ENCODE measurements around the gene AGK. TPM values are rescaled to one million over a fixed set of nuclear protein-coding genes. Genes with fewer than 3 reads are reported as not detected.
"Not testable (repeated sequence)": the region's sequence is repeated elsewhere in the genome, so short reads cannot be mapped to it uniquely, and the experiment has no call there.

AGK gene
- total RNA-seq, 1 donor from 2014 or later, result 18.8 TPM

DNA sequence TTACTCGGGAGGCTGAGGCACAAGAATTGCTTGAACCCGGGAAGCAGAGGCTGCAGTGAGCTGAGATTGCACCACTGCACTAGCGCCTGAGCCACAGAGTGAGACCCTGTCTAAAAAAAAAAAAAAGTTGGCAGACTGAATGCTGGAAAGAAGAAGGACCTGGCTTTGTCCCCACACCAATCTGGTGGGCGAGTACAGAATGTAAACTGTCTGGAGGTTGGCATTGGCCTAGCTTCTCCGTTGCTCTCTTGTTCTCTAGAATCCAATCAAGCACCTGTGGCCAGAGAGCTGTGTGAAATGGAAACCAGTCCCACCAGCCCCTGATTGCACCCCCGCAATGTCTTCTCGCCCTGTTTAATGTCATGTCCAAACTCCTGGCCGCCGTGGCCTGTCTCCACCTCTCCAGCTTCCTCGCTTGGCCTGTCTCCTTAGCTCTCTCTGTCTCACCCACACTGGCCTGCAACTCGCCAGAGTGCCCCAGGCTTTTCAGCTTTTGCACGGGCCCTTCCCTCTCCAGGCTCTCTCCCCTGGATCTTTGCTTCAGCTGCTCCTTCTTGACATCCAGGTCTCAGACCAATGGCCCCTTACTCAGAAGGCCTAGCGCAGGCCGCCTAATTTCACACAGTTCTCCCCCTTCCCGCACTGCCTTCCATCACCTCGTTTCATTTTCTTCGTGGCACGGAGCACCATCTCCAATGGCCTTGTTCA, 670 bp upstream of the AGK start:
- no peaks in the 10 kb centered on the region for H3K9me3 ChIP-seq (ENCODE audit: control insufficient read depth in 3 of 3, low read length in 3 of 3)
- H3K27ac ChIP-seq (ENCODE audit: low read depth, low read length), result peak overlapping the region; percentile 64
- peak overlapping the region; percentile 87 to 91 (median 90) for H3K4me3 ChIP-seq (ENCODE audit: low read length in 3 of 3)
- H3K4me1 ChIP-seq (ENCODE audit: control insufficient read depth in 3 of 3, insufficient read depth in 3 of 3, low read length in 3 of 3), result peaks cover 10 to 27% (median 12%) of the 10 kb centered on the region in 3 donors
- H3K36me3 ChIP-seq (ENCODE audit: control insufficient read depth in 3 of 3, insufficient read depth in 3 of 3, low read length in 3 of 3), result peaks cover 0 to 5% (median 2%) of the 10 kb centered on the region in 3 donors
- H3K27me3 ChIP-seq (ENCODE audit: control insufficient read depth in 3 of 3, insufficient read depth in 3 of 3, low read length in 3 of 3), result no peaks in the 10 kb centered on the region
- peak overlapping the region; percentile 75 to 91 (median 84) for H3K9ac ChIP-seq (ENCODE audit: low read depth in 1 of 3, low read length in 3 of 3)

DNA sequence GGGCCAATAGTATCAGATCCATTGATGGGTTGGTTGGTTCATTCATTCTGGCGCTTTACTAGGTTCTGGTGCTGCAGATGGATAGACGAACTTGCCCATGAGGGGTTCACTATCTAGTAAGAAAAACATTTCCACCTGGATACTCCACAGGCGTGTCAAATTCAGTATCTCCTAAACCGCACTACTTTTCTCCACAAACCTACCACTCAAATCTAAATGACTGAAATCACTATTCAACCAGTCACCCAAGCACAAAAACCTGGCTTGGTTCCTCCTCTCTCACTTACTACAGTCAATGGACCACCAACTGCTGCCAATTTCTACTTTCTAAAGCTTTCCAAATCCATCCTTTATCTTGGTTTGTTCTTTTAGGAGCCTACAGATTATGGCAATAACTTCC, 572 bp downstream of the AGK start:
- peaks cover 10 to 27% (median 12%) of the 10 kb centered on the region in 3 donors for H3K4me1 ChIP-seq (ENCODE audit: control insufficient read depth in 3 of 3, insufficient read depth in 3 of 3, low read length in 3 of 3)
- peaks cover 2 to 10% (median 6%) of the 10 kb centered on the region in 3 donors for H3K36me3 ChIP-seq (ENCODE audit: control insufficient read depth in 3 of 3, insufficient read depth in 3 of 3, low read length in 3 of 3)
- H3K9me3 ChIP-seq (ENCODE audit: control insufficient read depth in 3 of 3, low read length in 3 of 3), result no peaks in the 10 kb centered on the region
- H3K4me3 ChIP-seq (ENCODE audit: low read length in 3 of 3), result peak overlapping the region; percentile 87 to 91 (median 90)
- H3K27ac ChIP-seq (ENCODE audit: low read depth, low read length), result peak overlapping the region; percentile 64
- no peaks in the 10 kb centered on the region for H3K27me3 ChIP-seq (ENCODE audit: control insufficient read depth in 3 of 3, insufficient read depth in 3 of 3, low read length in 3 of 3)
- peak overlapping the region; percentile 84 to 91 (median 85) for H3K9ac ChIP-seq (ENCODE audit: low read depth in 1 of 3, low read length in 3 of 3)

GRCh38 chr7:141557360-141557759, 6.2 kb downstream of the AGK start:
- H3K27me3 ChIP-seq (ENCODE audit: control insufficient read depth in 3 of 3, insufficient read depth in 3 of 3, low read length in 3 of 3), result no peaks in the 10 kb centered on the region
- H3K27ac ChIP-seq (ENCODE audit: low read depth, low read length), result no peak overlapping the region
- peaks cover 0 to 16% (median 5%) of the 10 kb centered on the region in 3 donors for H3K4me1 ChIP-seq (ENCODE audit: control insufficient read depth in 3 of 3, insufficient read depth in 3 of 3, low read length in 3 of 3)
- no peak overlapping the region for H3K9ac ChIP-seq (ENCODE audit: low read depth in 1 of 3, low read length in 3 of 3)
- peaks cover 2 to 18% (median 6%) of the 10 kb centered on the region in 3 donors for H3K36me3 ChIP-seq (ENCODE audit: control insufficient read depth in 3 of 3, insufficient read depth in 3 of 3, low read length in 3 of 3)
- H3K4me3 ChIP-seq (ENCODE audit: low read length in 3 of 3), result no peak overlapping the region
- H3K9me3 ChIP-seq (ENCODE audit: control insufficient read depth in 3 of 3, low read length in 3 of 3), result no peaks in the 10 kb centered on the region

DNA sequence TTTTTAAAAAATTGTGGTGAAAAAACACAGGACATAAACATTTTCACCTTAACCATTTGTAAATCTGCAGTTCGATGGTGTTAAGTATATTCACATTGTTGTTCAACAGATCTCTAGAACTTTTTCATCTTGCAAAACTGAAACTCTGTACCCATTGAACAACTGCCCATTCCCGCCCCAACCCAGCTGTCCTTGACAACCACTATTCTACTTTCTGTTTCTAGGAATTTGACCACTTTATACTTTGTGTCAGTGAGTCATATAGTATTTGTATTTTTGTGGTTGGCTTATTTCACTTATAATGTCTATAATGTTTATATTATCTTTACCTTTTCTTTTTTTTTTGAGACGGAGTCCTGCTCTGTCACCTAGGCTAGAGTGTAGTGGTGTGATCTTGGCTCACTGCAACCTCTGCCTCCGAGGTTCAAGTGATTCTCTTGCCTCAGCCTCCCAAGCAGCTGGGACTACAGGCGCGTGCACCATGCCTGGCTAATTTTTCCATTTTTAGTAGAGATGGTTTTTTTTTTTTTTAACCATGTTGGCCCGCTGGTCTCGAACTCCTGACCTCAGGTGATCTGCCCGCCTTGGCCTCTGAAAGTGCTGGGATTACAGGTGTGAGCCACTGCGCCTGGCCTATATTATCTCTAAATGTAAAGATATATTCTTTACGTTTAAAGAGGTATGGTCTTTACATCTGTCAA, 6.8 kb downstream of the AGK start:
- H3K4me3 ChIP-seq (ENCODE audit: low read length in 3 of 3); H3K9ac ChIP-seq (ENCODE audit: low read depth in 1 of 3, low read length in 3 of 3): not testable (repeated sequence)
- peak overlapping the region; percentile 65 for H3K27ac ChIP-seq (ENCODE audit: low read depth, low read length)

GRCh38 chr7:141558544-141559183, 7.5 kb downstream of the AGK start:
- peaks cover 0 to 11% (median 4%) of the 10 kb centered on the region in 3 donors for H3K4me1 ChIP-seq (ENCODE audit: control insufficient read depth in 3 of 3, insufficient read depth in 3 of 3, low read length in 3 of 3)
- peak overlapping the region; percentile 65 for H3K27ac ChIP-seq (ENCODE audit: low read depth, low read length)
- H3K4me3 ChIP-seq (ENCODE audit: low read length in 3 of 3), result no peak overlapping the region
- H3K36me3 ChIP-seq (ENCODE audit: control insufficient read depth in 3 of 3, insufficient read depth in 3 of 3, low read length in 3 of 3), result peaks cover 2 to 18% (median 4%) of the 10 kb centered on the region in 3 donors
- H3K9me3 ChIP-seq (ENCODE audit: control insufficient read depth in 3 of 3, low read length in 3 of 3), result no peaks in the 10 kb centered on the region
- no peaks in the 10 kb centered on the region for H3K27me3 ChIP-seq (ENCODE audit: control insufficient read depth in 3 of 3, insufficient read depth in 3 of 3, low read length in 3 of 3)
- H3K9ac ChIP-seq (ENCODE audit: low read depth in 1 of 3, low read length in 3 of 3), result no peak overlapping the region

More for the DNA sequence above, 6.8 kb downstream of the AGK start:
- H3K36me3 ChIP-seq (ENCODE audit: control insufficient read depth in 3 of 3, insufficient read depth in 3 of 3, low read length in 3 of 3), result peaks cover 2 to 18% (median 6%) of the 10 kb centered on the region in 3 donors
- H3K9me3 ChIP-seq (ENCODE audit: control insufficient read depth in 3 of 3, low read length in 3 of 3); H3K27me3 ChIP-seq (ENCODE audit: control insufficient read depth in 3 of 3, insufficient read depth in 3 of 3, low read length in 3 of 3): not testable (repeated sequence)
- H3K4me1 ChIP-seq (ENCODE audit: control insufficient read depth in 3 of 3, insufficient read depth in 3 of 3, low read length in 3 of 3), result peaks cover 0 to 11% (median 4%) of the 10 kb centered on the region in 3 donors

DNA sequence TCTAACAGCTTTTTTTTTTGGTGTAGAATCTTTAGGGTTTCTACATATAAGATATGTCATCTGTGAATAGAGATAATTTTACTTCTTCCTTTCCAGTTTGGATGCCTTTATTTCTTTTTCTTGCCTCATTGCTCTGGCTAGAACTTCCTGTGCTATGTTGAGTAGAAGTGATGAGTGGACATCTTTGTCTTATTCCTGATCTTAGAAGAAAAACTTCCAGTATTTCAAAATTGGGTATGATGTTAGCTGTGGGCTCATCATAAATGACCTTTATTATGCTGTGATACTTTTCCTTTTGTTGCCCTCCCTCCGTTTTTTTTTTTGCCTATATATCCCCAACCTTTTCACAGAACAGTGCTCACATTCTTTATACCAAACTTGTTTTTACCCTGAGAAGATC, 8.8 kb downstream of the AGK start:
- H3K27me3 ChIP-seq (ENCODE audit: control insufficient read depth in 3 of 3, insufficient read depth in 3 of 3, low read length in 3 of 3), result no peaks in the 10 kb centered on the region
- H3K36me3 ChIP-seq (ENCODE audit: control insufficient read depth in 3 of 3, insufficient read depth in 3 of 3, low read length in 3 of 3), result peaks cover 2 to 18% (median 4%) of the 10 kb centered on the region in 3 donors
- H3K9me3 ChIP-seq (ENCODE audit: control insufficient read depth in 3 of 3, low read length in 3 of 3), result no peaks in the 10 kb centered on the region
- H3K4me1 ChIP-seq (ENCODE audit: control insufficient read depth in 3 of 3, insufficient read depth in 3 of 3, low read length in 3 of 3), result peaks cover 0 to 11% (median 4%) of the 10 kb centered on the region in 3 donors
- no peak overlapping the region for H3K9ac ChIP-seq (ENCODE audit: low read depth in 1 of 3, low read length in 3 of 3)
- H3K27ac ChIP-seq (ENCODE audit: low read depth, low read length), result no peak overlapping the region
- H3K4me3 ChIP-seq (ENCODE audit: low read length in 3 of 3), result no peak overlapping the region

- no peak overlapping the region for H3K9ac ChIP-seq (ENCODE audit: low read depth in 1 of 3, low read length in 3 of 3)
- H3K9me3 ChIP-seq (ENCODE audit: control insufficient read depth in 3 of 3, low read length in 3 of 3), result no peaks in the 10 kb centered on the region
- no peaks in the 10 kb centered on the region for H3K27me3 ChIP-seq (ENCODE audit: control insufficient read depth in 3 of 3, insufficient read depth in 3 of 3, low read length in 3 of 3)
- H3K36me3 ChIP-seq (ENCODE audit: control insufficient read depth in 3 of 3, insufficient read depth in 3 of 3, low read length in 3 of 3), result peaks cover 0 to 6% (median 0%) of the 10 kb centered on the region in 3 donors
- no peak overlapping the region for H3K4me3 ChIP-seq (ENCODE audit: low read length in 3 of 3)
- peaks cover 0 to 11% (median 4%) of the 10 kb centered on the region in 3 donors for H3K4me1 ChIP-seq (ENCODE audit: control insufficient read depth in 3 of 3, insufficient read depth in 3 of 3, low read length in 3 of 3)
- peak overlapping the region; percentile 38 for H3K27ac ChIP-seq (ENCODE audit: low read depth, low read length)
Observed at GRCh38 chr7:141562036-141562435, 10.8 kb downstream of the AGK start.

DNA sequence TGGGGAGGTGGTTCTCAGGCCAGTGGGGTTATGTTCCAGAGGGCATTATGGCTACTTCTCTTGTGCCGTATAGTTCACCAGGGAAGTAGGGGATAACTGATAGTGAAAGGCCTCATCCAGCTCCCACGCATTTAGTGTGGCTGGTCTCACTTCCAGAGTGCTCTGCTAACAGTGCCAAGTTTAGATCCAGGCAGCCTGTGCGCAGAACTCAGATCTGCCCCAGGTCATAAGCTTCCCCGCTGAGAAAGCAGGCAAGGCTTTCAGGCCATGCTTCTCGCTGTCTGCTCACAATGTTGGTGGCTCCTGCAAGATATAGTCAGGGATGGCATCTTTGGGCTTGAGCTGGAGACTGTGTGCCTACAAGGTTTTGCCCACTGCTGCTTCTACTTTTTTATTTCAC, 11.3 kb downstream of the AGK start:
- Histone ChIP-seq H3K36me3 (ENCODE audit: control insufficient read depth in 3 of 3, insufficient read depth in 3 of 3, low read length in 3 of 3) (peaks cover 0 to 3% (median 0%) of the 10 kb centered on the region in 3 donors), H3K9ac (ENCODE audit: low read depth in 1 of 3, low read length in 3 of 3) (no peak overlapping the region), H3K4me1 (ENCODE audit: control insufficient read depth in 3 of 3, insufficient read depth in 3 of 3, low read length in 3 of 3) (peaks cover 0 to 11% (median 4%) of the 10 kb centered on the region in 3 donors), H3K27ac (ENCODE audit: low read depth, low read length) (peak overlapping the region; percentile 38), H3K27me3 (ENCODE audit: control insufficient read depth in 3 of 3, insufficient read depth in 3 of 3, low read length in 3 of 3) (no peaks in the 10 kb centered on the region), H3K9me3 (ENCODE audit: control insufficient read depth in 3 of 3, low read length in 3 of 3) (no peaks in the 10 kb centered on the region), H3K4me3 (ENCODE audit: low read length in 3 of 3) (no peak overlapping the region)

DNA sequence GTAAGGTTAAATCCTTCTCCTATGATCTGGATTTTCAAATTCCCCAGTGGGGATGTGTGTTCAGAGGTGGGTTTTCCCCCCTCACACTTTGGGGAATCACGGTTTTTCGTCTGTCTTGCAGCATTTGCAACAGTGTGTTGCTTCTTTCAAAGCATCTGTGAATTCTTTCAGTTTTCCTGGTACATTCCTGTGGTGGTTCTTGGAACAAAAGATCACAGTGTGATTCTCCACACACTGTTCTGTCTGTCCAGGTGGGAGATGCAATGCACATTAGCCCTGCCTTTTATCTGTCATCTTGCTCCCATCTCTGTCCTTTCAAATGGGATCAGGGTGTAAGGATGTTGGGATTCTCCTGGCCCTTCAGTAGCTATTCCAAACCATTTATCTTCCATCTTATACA, 11.8 kb downstream of the AGK start:
- Histone ChIP-seq H3K4me3 (ENCODE audit: low read length in 3 of 3) (no peak overlapping the region), H3K9ac (ENCODE audit: low read depth in 1 of 3, low read length in 3 of 3) (no peak overlapping the region), H3K27ac (ENCODE audit: low read depth, low read length) (no peak overlapping the region), H3K36me3 (ENCODE audit: control insufficient read depth in 3 of 3, insufficient read depth in 3 of 3, low read length in 3 of 3) (peaks cover 0 to 3% (median 0%) of the 10 kb centered on the region in 3 donors), H3K9me3 (ENCODE audit: control insufficient read depth in 3 of 3, low read length in 3 of 3) (no peaks in the 10 kb centered on the region), H3K4me1 (ENCODE audit: control insufficient read depth in 3 of 3, insufficient read depth in 3 of 3, low read length in 3 of 3) (peaks cover 0 to 11% (median 4%) of the 10 kb centered on the region in 3 donors), H3K27me3 (ENCODE audit: control insufficient read depth in 3 of 3, insufficient read depth in 3 of 3, low read length in 3 of 3) (no peaks in the 10 kb centered on the region)
